Retinal pigment epithelial cell (primary cell): ENCODE measurements around the gene DPY19L1.
"Not testable (repeated sequence)": the region's sequence is repeated elsewhere in the genome, so short reads cannot be mapped to it uniquely, and the experiment has no call there.

Experiments
- DNase-seq: peaks from one replicate; pipeline ENCODE4 v3.0.0-alpha.2; 2010; ENCODE audit warnings: low read depth
- H3K4me3 ChIP-seq: 2 replicates; pipeline ENCODE4 v1.5.1; 2011; ENCODE audit warnings: mild to moderate bottlenecking, low read length, control low read depth, moderate library complexity
- TF ChIP-seq, protein P1 (sequence below): conservative IDR thresholded peaks from 2 replicates; pipeline ENCODE4 v1.5.1; 2011; ENCODE audit warnings: low read depth, low read length, control low read depth, inconsistent platforms

DPY19L1 gene

DNA sequence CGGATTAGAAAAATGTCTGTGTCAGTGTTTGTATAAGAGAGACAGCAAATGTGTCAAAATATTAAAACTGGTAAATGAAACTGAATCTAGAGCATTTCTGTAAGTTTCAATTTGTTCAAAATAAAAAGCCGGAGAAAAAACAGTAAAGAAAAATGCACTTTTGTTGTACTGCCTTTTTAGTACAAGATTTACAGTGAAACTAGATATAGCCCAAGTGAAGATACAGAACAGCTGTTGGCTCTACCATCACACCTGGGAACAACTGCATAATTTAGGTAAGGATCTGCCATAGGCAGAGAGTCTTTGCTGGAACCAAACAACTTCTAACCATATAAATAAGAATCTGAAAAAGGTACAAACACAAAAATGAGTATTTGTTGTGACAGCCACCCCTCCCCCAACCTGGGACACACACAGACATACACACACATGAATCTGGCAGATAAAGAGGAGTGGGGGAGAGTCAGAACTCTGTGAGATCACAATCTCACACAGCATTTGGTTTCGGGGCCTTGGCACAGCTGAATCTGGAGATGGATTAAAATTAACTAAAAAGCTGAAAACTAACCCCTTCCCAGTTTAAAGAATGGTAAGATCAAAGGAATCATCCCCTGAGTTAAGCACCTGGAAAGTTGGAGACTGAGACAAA lies 54.8 kb downstream of the DPY19L1 start:
- TF ChIP-seq, protein P1, sequence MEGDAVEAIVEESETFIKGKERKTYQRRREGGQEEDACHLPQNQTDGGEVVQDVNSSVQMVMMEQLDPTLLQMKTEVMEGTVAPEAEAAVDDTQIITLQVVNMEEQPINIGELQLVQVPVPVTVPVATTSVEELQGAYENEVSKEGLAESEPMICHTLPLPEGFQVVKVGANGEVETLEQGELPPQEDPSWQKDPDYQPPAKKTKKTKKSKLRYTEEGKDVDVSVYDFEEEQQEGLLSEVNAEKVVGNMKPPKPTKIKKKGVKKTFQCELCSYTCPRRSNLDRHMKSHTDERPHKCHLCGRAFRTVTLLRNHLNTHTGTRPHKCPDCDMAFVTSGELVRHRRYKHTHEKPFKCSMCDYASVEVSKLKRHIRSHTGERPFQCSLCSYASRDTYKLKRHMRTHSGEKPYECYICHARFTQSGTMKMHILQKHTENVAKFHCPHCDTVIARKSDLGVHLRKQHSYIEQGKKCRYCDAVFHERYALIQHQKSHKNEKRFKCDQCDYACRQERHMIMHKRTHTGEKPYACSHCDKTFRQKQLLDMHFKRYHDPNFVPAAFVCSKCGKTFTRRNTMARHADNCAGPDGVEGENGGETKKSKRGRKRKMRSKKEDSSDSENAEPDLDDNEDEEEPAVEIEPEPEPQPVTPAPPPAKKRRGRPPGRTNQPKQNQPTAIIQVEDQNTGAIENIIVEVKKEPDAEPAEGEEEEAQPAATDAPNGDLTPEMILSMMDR, result no peak
- no peak overlapping the region for H3K4me3 ChIP-seq
- no peak for DNase-seq

DNA sequence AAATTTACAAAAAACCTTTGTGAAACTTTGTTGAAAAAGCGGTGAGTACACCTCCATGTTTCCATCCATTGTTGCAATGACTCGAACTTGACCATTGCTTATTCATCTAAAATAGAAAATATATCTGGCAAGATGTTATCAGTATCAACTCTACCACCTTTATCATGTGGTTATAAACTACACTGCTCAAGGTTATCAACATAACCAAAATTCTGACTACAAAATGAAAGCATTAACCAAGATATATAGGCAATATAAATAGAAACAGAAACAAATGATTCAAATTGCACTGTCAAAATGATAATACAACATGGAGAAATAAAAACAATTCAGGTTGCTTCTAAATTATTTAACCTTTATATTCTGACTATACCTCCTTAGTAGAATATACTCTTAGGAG lies 58.2 kb downstream of the DPY19L1 start:
- H3K4me3 ChIP-seq, DNase-seq: not testable (repeated sequence)

DNA sequence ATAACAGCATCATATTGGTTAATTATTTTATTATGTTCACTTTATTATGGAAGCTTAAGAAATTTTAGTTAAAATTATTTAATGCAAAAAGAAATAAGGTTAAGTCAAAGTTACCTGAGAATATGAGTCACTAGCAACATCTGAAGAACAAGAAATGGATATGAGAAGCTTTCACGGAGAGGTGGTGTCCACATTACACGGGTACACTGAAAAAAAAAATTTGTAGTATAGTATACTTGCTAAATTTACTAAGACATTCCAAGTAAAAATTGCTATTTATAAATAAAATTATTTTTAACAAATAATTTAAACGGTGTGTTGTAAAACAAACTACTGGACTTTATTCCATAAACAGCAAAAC lies 63.9 kb downstream of the DPY19L1 start:
- no peak for DNase-seq
- no peak overlapping the region for H3K4me3 ChIP-seq
- TF ChIP-seq, protein P1, result no peak

DNA sequence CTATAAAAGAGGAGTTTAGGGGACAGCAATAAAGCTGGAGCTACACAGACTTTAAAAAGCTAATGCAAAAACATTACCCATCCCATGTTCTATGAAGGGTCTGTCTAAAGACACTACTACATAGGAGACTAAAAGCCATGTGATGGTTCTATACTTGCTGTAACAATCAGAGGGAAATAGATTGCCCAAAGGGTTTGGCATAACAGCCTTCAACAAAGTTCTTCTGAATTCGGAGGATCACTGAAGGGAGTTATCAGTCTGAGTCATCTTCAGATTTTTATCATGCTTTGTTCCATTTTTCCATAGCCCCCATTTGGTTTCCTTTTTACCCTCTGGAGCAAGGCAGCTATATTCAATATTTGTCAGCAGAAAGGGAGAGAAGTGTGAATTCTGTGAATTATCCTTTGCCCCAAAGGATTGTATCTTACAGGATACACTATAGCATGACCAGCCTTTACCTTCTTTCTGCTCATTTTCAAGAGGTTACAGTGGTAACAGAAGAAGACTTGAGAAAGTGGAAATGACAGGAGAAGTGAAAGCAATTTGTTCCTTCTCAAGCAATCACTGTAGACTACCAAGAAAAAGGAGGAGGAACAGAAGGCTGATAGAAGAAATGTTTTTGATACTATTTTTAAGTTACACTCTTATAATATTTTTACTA lies 64.4 kb downstream of the DPY19L1 start:
- DNase-seq, H3K4me3 ChIP-seq: not testable (repeated sequence)

DNA sequence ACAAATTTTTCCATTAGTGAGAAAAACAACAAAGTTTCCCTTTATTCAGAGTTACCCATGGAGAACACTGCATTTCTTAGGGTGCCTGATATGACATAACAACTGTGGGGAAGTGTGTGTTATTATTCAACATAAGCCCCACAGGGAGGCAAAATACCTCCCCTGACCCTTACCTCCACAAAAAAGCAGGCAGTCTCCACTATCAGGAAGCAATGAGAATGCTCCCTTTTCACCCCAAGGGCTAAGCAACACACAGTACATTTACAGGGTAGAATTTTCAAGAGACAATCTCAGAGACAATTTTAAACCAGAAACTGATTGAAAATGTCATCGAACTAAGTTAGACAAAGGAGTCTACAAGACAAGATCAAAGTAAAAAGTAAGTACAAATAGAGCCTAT lies 69.5 kb downstream of the DPY19L1 start:
- DNase-seq, H3K4me3 ChIP-seq: not testable (repeated sequence)

DNA sequence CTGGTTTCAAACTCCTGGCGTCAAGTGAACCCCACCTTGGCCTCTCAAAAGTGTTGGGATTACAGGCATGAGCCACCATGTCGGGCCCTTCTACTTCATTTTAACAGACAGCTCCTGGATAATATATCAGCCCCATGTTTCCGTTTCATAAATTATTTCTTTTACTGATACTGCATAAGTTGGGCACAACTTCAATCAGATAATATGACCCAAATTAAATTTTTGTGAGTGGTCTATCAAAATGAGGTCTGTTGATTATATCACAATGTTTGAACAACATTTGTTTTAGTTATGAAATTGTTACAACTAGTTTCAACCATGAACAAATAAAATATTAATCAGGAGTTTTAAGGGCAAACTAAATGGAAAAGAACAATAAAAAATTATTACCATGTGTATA lies 70.8 kb downstream of the DPY19L1 start:
- not testable (repeated sequence) for H3K4me3 ChIP-seq, DNase-seq

DNA sequence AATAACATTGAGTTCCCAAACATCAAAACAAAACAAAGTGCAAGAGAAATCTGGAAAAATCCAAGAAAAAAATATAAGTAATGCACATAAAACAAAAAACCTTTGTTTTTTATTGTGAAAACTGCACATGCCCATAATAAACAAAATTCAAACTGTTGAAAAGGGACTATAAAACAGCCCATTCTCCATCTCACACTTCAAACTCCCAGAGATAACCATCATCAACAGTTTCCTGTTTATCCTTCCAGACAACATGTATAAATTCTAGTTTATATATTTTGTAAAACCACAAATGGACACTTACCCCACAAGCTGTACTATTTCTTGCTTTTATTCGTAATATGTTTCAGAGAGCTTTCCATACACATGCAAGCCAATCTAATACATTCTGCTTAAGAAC lies 79.3 kb downstream of the DPY19L1 start:
- DNase-seq, result no peak
- TF ChIP-seq, protein P1, result no peak
- no peak overlapping the region for H3K4me3 ChIP-seq

DNA sequence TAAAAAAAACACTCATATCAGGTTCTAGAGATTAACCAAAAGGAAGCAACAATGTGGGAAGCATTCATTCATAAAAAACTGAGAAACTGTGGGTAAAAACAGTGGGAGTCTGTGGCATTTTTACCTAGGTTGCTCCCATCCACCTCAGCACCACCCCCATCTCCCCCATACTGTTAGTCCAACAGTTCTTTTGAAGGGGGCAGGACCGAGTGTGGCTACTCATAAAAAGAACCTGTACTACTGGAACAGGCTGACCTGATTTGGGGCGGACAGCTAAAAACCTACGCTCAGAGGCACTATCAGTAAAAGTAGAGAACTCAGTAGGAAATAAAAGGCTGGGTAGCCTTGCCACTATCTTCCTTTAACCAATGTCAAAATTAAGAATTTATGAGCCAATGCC lies 84.5 kb downstream of the DPY19L1 start:
- no peak overlapping the region for H3K4me3 ChIP-seq
- no peak for DNase-seq
- TF ChIP-seq, protein P1, result no peak

DNA sequence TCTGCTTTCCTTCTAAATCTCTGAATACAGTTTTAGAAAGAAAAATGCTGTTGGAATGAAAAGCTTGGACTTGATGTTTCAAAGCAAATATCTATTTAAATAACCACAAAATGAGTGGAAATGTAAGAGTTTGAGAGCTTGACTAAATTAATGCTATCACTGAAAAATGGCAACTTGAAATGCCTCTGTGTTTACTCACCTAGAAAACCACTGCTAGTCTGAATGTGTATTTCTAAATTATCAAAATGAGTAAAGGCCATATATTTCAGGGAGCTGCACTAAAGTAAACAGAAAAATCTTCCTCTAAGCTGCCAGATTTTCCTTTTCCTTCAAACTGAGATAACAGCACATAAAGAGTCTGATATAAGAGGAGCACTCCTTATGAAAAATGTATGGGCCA lies 87.9 kb downstream of the DPY19L1 start:
- TF ChIP-seq, protein P1, result no peak
- no peak overlapping the region for H3K4me3 ChIP-seq
- no peak for DNase-seq

DNA sequence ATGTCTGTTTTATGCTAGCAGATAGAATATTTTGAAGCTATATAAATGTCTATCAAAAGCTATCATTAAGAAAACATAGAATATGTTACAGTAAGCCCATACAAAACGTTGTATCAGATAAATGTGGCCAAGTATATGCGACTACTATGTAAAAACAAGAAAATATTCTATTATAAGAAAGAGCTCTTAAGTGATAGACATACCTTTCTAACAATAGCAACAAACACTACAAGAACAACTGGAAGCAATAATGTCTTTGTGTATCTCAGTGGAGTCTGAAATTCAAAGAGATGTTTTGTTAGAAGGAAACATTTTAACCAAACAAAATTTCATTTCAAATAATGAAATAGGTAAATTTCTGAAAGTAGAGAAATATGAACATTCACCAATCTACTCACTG lies 89.9 kb downstream of the DPY19L1 start:
- DNase-seq, H3K4me3 ChIP-seq: not testable (repeated sequence)
